ENCODE results near the gene NEK9.

The NEK9 gene

DNA sequence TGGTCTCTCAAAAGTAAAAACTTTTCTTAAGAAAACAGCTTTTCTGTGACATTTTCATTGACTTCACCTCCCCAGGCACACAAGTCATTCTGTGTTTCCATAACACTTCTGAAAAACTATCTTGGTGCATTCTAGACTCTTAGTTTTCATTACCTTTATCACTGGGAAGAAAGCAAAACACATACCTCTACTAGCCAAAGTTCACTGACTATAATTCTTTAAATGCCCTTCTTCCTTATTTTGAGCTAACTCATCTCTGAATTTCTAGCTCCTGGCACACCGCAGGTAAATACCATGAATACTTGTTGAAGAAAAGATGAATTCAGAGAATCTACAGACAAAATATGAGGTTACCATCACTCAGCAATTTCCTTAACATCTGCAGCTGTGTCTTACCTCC, 96.7 kb downstream of the NEK9 start:
- DNase-seq (ENCODE audit: low read depth) = no peak
